Prostate gland (tissue), 2 donors: ENCODE measurements around the gene BAIAP3. TPM values are rescaled to one million over a fixed set of nuclear protein-coding genes. Genes with fewer than 3 reads are reported as not detected.

Source experiments
- DNase-seq: peaks from one replicate; pipeline ENCODE4 v3.0.0-alpha.2; 2019; ENCODE audit warnings: low spot score
- H3K27ac ChIP-seq, 2 donors: fragments of 200-600 bp; sonication (generic); 2 replicates each; pipeline ENCODE4 v1.5.1; 2017 to 2019
- H3K27me3 ChIP-seq: fragments of 200-600 bp; sonication (generic); replicated peaks from 2 replicates; pipeline ENCODE4 v1.5.1; 2019; ENCODE audit not compliant: insufficient read depth
- H3K36me3 ChIP-seq, 2 donors: fragments of 200-600 bp; sonication (generic); 1 replicate in 1 of 2; 2 replicates in 1 of 2; pipeline versions ENCODE4 v1.5.1 to v1.8.1; 2017 to 2019
- H3K4me1 ChIP-seq: fragments of 200-600 bp; sonication (generic); replicated peaks from 2 replicates; pipeline ENCODE4 v1.5.1; 2019
- H3K4me3 ChIP-seq, 2 donors: fragments of 200-600 bp; sonication (generic); 2 replicates each; pipeline ENCODE4 v1.5.1; 2017 to 2019
- H3K9me3 ChIP-seq: fragments of 200-600 bp; sonication (generic); 2 replicates; pipeline ENCODE4 v1.5.1; 2017
- POLR2A ChIP-seq: fragments of 450-650 bp; IDR thresholded peaks from one replicate; pipeline ENCODE4 v1.6.1; 2016; ENCODE audit warnings: antibody characterized with exemption, mild to moderate bottlenecking
- POLR2AphosphoS5 ChIP-seq: sonication (generic); formaldehyde crosslinking; IDR thresholded peaks from one replicate; pipeline ENCODE4 v1.6.1; 2017; ENCODE audit warnings: antibody characterized with exemption
- WGBS: methylation state at CpG from one replicate; pipeline ENCODE4 v1.1.5; 2018; 5-methylcytosine and 5-hydroxymethylcytosine counted together
- intact Hi-C: fragments of 100-400 bp; cut with DNase I; formaldehyde crosslinking; loops from one replicate; pipeline ENCODE4 v1.14.2; 2022
- total RNA-seq, 2 donors: library from RNA; depleted of rRNA; stranded (reverse); fragments of >200 nt; gene quantifications; one replicate each; pipeline ENCODE4 v1.1.0, GENCODE V29; 2016
- TF ChIP-seq, protein P1 (sequence below), 4 experiments: fragments of 200-600 bp in 2 of 4; fragments of 450-650 bp in 2 of 4; sonication (generic) in 2 of 4; IDR thresholded peaks; 1 replicate in 3 of 4; 2 replicates in 1 of 4; pipeline ENCODE4 v1.5.1; 2016 to 2019; ENCODE audit warnings: antibody characterized with exemption in 4 of 4, mild to moderate bottlenecking in 2 of 4, moderate library complexity in 2 of 4

The BAIAP3 gene
- total RNA-seq, 2 donors from 2014 or later: 12.1 to 41.6 TPM

DNA sequence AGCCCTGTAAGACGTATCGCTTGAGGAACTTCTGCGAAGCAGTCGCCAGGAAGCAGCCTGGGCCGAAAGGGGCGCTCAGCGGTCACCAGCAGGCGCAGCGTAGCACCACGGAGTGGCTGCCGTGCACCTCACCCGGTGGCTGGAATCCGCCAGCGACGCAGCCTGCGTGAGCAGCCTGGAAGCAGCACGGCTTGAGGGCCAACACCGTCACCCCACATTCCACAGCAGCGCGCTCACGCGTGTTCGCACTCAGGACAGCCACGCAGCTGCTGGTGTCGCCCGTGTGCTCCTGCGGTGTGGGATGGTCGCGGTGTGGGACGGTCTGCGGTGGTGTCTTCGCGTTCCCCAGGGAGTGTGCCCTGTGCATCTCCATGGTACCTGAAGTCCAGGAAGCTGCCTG is 14.4 kb upstream of the BAIAP3 start:
- intact Hi-C loops: no loop called here
- Histone ChIP-seq H3K27ac (no peak overlapping the region), H3K4me3 (no peak overlapping the region), H3K36me3 (peaks cover 45 to 48% of the 10 kb centered on the region in 2 donors), H3K4me1 (no peaks in the 10 kb centered on the region), H3K9me3 (no peaks in the 10 kb centered on the region), H3K27me3 (no peaks in the 10 kb centered on the region)
- TF ChIP-seq, protein P1, sequence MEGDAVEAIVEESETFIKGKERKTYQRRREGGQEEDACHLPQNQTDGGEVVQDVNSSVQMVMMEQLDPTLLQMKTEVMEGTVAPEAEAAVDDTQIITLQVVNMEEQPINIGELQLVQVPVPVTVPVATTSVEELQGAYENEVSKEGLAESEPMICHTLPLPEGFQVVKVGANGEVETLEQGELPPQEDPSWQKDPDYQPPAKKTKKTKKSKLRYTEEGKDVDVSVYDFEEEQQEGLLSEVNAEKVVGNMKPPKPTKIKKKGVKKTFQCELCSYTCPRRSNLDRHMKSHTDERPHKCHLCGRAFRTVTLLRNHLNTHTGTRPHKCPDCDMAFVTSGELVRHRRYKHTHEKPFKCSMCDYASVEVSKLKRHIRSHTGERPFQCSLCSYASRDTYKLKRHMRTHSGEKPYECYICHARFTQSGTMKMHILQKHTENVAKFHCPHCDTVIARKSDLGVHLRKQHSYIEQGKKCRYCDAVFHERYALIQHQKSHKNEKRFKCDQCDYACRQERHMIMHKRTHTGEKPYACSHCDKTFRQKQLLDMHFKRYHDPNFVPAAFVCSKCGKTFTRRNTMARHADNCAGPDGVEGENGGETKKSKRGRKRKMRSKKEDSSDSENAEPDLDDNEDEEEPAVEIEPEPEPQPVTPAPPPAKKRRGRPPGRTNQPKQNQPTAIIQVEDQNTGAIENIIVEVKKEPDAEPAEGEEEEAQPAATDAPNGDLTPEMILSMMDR (IDR thresholded peaks at IDR 0.05): no peak
- WGBS: 92% methylated on average over 28 of the region's 33 CpGs
- no peak for DNase-seq

DNA sequence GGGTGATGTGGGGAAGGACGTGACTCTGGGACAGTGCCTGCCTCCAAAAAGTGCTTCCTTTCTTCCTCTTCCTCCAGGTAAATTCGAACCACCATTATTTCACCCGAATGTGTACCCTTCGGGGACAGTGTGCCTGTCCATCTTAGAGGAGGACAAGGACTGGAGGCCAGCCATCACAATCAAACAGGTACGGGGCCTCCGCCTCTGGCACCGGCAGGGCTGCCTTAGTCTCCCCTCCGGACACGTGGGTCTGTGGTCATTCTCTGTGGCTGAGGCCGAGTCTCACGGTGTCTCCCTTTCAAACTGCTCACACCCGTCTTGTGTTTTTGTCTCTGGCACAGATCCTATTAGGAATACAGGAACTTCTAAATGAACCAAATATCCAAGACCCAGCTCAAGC is 13.3 kb upstream of the BAIAP3 start:
- no peaks in the 10 kb centered on the region for H3K27me3 ChIP-seq
- peaks cover 41 to 46% of the 10 kb centered on the region in 2 donors for H3K36me3 ChIP-seq
- no peaks in the 10 kb centered on the region for H3K4me1 ChIP-seq
- no peaks in the 10 kb centered on the region for H3K9me3 ChIP-seq
- intact Hi-C loops: no loop called here
- no peak for DNase-seq
- TF ChIP-seq POLR2AphosphoS5 (no peak), POLR2A (no peak)
- TF ChIP-seq, protein P1 (IDR thresholded peaks at IDR 0.05): no peak
- no peak overlapping the region for H3K27ac ChIP-seq
- H3K4me3 ChIP-seq: no peak overlapping the region
- WGBS: 77% methylated on average over 12 of the region's 12 CpGs

DNA sequence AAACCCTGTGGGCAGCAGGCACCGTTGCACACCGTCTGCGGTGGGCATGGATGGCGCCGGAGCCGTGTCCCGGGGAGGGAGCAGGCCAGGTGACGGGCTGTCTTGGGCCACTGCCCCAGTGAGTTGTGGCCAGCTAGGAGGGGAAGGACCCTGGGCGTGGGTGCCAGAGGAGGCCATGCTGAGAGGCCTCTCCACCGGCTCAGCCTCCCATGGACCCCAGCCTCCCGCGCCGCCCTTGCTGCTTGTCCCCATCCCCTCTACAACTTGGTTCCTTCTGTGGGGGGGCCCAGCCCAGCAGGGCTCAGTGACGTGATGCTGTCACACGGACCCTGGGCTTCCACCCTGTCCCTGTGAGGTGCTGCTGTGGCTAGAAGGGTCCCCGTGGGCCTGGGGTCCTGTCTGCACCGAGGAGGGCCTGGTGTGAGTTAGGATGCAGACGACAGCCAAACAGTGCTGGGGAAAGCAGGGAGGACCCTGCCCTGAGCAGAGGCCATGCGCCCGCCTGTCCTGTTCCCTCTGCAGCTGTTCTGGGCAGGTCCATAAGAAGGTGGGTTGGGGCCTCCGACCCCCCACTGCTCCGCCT is 12.7 kb upstream of the BAIAP3 start:
- Histone ChIP-seq H3K36me3 (peaks cover 35 to 40% of the 10 kb centered on the region in 2 donors), H3K27me3 (no peaks in the 10 kb centered on the region), H3K9me3 (no peaks in the 10 kb centered on the region), H3K4me1 (no peaks in the 10 kb centered on the region), H3K4me3 (no peak overlapping the region), H3K27ac (no peak overlapping the region)
- TF ChIP-seq POLR2A: no peak
- no peak for TF ChIP-seq POLR2AphosphoS5
- TF ChIP-seq, protein P1 (IDR thresholded peaks at IDR 0.05): no peak
- WGBS: 83% methylated on average over 21 of the region's 22 CpGs
- DNase-seq: no peak
- intact Hi-C loops: no loop called here

DNA sequence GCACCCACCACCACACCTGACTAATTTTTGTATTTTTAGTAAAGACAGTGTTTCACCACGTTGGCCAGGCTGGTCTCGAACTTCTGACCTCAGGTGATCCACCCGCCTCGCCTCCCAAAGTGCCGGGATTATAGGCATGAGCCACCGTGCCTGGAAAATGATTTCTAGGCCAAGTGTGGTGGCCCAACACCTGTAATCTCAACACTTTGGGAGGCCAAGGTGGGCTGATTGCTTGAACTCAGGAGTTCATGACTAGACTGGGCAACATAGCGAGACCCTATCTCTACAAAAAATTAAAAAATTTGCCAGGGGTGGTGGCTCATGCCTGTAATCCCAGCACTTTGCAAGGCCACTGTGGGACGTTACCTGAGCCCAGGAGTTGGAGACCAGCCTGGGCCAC is 11.0 kb upstream of the BAIAP3 start:
- H3K9me3 ChIP-seq: no peaks in the 10 kb centered on the region

More for the DNA sequence above, 11.0 kb upstream of the BAIAP3 start:
- Histone ChIP-seq H3K4me3 (no peak overlapping the region), H3K4me1 (no peaks in the 10 kb centered on the region), H3K27me3 (no peaks in the 10 kb centered on the region), H3K36me3 (peaks cover 24 to 33% of the 10 kb centered on the region in 2 donors), H3K27ac (no peak overlapping the region)
- intact Hi-C loops: no loop called here
- no peak for DNase-seq
- TF ChIP-seq POLR2AphosphoS5: no peak
- no peak for TF ChIP-seq POLR2A
- TF ChIP-seq, protein P1 (IDR thresholded peaks at IDR 0.05): no peak
- WGBS: 100% methylated on average over 8 of the region's 8 CpGs
